Measurements from ENCODE around the gene RFX3. TPM values are rescaled to one million over a fixed set of nuclear protein-coding genes. Genes with fewer than 3 reads are reported as not detected.

The RFX3 gene
- total RNA-seq, 1 donor: 31.5 TPM

DNA sequence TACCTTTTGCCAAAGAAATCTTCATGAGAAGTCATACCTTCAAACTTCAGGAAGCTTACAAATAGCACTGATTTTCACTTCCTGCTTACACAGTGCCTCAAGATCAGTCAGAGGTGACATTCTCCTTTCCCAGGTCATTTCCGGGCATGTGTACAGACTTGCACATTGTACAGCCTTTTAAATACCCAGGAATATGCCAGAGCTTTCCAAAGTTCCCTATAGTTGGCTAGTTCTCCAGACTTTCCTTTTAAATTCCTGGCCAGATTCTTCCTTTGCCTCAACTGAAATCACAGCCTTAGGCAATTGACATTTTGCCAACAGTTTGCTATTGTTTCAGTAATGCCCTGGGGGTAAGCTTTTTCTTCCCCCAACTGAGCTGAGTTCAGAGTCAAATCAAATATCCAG is 47.2 kb downstream of the RFX3 start:
- no peak for DNase-seq (ENCODE audit: low read depth in 2 of 3, low spot score in 2 of 3)

- peak in 1 of 3 donors; percentile 23 for DNase-seq (ENCODE audit: low read depth in 2 of 3, low spot score in 2 of 3)
Observed at GRCh38 chr9:3477236-3477834, 48.5 kb downstream of the RFX3 start.

GRCh38 chr9:3475300-3476020 is 50.3 kb downstream of the RFX3 start:
- peak in 2 of 3 donors; percentile 14 to 21 for DNase-seq (ENCODE audit: low read depth in 2 of 3, low spot score in 2 of 3)

DNA sequence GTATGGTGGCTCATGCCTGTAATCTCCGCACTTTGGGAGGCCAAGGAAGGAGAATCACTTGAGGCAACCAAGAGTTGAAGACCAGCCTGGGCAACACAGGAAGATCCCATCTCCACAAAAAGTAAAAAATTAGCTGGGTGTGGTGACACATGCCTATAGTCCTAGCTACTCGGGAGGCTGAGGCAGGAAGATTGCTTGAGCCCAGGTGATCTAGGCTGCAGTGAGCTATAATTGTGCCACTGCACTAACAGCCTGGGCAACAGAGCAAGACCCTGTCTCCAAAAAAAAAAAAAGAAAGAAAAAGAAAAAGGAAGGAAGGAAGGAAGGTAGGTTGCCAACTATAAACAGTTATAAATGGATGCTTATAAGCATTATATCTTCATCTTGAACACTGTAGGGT is 51.0 kb downstream of the RFX3 start:
- no peak for DNase-seq (ENCODE audit: low read depth in 2 of 3, low spot score in 2 of 3)

DNA sequence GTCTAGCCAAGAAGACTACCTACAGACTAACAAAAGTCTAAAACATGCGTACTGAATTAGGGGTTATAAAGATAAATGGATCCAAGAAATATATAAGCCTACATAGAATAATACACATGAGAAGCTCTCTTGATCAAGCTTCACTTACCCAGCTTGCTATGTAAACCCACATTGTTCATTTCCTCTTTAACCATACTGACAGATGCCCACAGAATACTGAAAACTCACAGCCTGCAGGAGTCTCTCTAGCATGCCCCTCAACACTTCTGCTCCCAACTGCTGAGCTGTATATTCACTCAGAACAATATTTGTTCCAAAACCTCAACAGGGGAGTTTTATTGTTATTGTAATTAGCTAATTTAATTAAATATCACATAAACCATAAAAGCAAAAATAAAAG is 52.4 kb downstream of the RFX3 start:
- peak in 2 of 3 donors; percentile 26 to 63 for DNase-seq (ENCODE audit: low read depth in 2 of 3, low spot score in 2 of 3)

DNA sequence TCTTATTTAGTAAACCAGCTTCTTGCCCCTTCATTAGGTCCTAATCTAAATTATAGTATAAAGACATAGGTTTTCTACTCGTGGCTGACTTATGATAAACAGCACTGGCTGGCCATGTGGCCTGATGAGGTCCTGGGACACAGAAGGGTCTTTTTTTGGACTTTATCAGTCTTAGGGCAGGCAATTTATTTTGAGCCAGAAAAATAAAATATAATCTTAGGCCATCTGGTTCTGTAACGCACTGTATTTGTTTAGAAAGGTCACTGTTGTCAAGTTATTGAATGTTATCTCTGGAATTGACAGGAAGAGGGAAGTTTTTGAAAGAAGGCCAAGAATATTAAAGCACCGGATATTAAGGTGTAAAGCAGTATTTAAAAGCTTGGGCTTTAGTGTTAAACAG is 53.9 kb downstream of the RFX3 start:
- no peak for DNase-seq (ENCODE audit: low read depth in 2 of 3, low spot score in 2 of 3)

GRCh38 chr9:3468421-3469205 is 57.2 kb downstream of the RFX3 start:
- DNase-seq (ENCODE audit: low read depth in 2 of 3, low spot score in 2 of 3): no peak

DNA sequence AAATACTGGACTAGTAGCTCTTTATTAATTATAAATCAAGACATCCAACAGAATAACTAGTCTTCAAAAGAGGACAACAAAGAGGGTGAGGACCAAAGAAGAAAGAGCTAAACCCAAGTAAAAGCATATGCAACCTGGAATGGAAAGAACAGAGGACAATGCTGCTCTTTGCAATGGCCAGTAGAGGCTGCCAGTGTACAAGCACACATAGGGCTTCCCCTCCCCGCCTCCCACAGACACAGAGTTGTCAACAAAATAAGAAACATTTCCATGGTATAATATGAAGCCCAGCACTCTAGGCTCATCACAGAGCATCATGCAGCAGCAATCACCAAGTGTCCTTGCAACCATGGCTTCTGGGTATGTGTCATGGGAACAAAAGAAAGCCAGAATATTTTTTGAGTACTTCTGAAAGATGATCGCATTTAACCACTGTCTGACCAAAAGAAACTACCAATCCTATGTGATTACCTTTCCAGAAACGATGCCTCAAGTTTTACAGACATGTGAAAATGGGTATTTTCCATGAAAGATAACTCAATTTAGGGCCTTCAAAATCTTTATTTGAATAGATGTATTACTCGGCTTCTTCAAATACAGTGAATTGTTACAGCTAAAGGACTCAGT is 58.1 kb downstream of the RFX3 start:
- DNase-seq (ENCODE audit: low read depth in 2 of 3, low spot score in 2 of 3): peak; percentile 23 to 76 (median 49)

GRCh38 chr9:3464033-3464638 is 61.7 kb downstream of the RFX3 start:
- no peak for DNase-seq (ENCODE audit: low read depth in 2 of 3, low spot score in 2 of 3)

- no peak for DNase-seq (ENCODE audit: low read depth in 2 of 3, low spot score in 2 of 3)
Observed at GRCh38 chr9:3458806-3459475, 66.9 kb downstream of the RFX3 start.

DNA sequence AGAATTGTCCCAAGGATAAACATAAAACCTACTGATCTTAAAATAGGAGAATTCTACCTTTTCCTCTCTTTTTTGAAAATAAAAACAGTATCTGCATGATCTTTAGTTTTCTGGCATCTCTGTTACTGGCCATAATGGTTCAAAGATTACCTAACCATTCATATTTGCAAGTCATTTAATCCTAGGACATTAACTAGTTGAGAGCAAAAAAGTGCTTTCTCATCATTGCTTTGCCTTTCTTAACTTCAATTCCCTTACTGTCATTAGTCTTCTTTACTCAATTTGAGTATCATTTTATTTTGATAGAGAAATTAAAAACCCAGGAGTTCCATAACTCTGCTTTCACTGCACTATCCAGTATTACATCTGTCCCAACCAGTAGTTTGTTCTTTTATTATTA is 68.6 kb downstream of the RFX3 start:
- no peak for DNase-seq (ENCODE audit: low read depth in 2 of 3, low spot score in 2 of 3)

DNA sequence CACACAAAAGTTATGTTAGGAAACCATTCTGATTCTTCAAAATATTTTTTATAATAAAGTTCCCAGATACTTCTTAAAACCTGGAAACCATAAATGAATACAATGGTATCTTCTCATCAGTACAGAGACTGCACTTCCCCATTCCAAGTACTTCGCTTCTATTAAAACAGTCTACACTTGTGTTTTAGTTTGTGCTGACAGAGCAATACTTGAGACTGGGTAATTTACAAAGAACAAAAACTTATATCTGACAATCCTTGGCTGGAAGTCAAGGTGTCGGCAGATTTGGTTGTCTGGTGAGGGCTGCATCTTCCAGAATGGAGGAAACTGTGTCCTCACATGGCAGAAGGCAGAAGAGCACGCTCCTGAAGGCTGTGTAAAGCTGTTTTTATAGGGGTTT is 70.1 kb downstream of the RFX3 start:
- DNase-seq (ENCODE audit: low read depth in 2 of 3, low spot score in 2 of 3): peak in 1 of 3 donors; percentile 9

GRCh38 chr9:3455094-3455493 is 70.7 kb downstream of the RFX3 start:
- DNase-seq (ENCODE audit: low read depth in 2 of 3, low spot score in 2 of 3): no peak

DNA sequence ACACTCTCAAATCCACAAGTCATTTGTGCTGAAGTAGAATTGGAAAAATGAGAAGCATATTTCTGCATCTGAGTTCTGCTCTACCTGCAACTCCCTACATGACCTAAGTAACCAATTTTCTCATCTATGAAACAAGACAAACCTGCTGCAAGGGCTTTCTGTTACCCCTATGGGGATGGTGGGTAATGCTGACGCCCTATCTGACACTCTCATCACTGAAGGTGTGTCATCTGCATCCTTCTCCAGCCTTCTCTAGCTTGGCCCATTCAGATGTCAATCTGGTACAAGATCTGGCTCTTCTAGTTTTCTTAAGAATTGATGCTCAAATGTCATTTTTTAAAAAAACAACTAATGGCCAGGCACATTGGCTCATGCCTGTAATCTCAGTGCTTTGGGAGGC is 73.8 kb downstream of the RFX3 start:
- DNase-seq (ENCODE audit: low read depth in 2 of 3, low spot score in 2 of 3): no peak

GRCh38 chr9:3447788-3448187 is 78.0 kb downstream of the RFX3 start:
- DNase-seq (ENCODE audit: low read depth in 2 of 3, low spot score in 2 of 3): no peak

- no peak for DNase-seq (ENCODE audit: low read depth in 2 of 3, low spot score in 2 of 3)
Observed at GRCh38 chr9:3447143-3447542, 78.7 kb downstream of the RFX3 start.

DNA sequence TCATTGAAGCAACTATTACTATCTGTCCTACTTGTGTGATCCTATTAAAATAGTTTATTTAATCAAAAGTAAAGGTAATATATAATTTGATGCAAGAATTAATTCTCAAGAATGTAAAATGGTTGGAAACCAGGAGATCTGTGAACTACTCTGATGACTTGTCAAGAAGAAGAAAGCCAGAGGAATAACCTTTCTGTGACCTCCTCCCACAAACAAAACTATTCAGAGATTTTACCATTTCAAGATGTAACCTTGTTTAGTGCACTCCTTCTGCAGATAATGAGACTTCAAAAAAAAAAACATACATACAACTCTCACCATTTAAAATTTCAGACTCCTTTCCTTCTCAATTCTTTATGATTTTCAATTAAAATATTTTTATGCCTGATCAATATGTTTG is 79.5 kb downstream of the RFX3 start:
- no peak for DNase-seq (ENCODE audit: low read depth in 2 of 3, low spot score in 2 of 3)

DNA sequence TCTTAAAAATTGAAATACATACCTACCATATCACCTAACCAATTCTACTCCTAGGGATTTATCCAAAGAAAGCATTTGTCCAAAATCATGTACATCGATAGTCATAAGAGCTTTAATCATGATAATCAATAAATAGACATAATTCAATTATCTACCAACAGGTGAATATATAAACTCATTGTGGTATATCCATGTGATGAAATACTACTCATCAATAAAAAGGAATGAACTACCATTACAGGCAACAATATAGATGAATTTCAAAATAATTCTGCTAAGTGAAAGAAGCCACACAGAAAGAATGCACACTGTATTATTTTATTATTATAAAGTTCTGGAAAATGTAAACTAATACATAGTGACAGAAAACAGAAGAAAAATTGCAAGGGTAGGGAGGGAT is 81.8 kb downstream of the RFX3 start:
- DNase-seq (ENCODE audit: low read depth in 2 of 3, low spot score in 2 of 3): no peak

DNA sequence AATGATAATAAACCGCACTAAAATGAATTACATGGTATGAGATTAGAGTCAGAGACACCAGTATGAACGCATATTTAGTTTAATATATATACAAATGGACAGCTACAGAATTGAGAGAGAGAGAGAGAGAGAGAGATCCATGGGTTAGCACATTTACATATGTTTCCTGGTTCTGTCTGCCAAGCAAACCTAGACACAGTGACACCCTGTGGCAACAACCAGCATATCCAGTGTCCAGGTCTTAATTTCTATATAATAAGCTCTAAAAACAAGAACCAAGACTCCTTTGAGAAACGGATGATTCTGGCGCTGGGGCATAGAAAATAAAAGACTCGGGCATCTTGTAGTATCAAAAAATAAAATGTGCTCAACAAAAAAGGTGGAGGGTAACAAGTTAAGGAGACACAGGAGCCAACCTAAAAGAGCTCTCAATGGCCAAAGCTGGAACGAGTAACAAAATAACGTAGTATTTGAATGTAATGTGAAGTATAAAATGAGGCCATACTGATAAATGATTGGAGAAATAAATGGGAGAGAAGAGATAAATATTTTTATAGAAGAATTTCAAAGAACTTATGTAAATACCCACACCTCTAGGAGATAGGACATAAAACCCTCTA is 84.5 kb downstream of the RFX3 start:
- DNase-seq (ENCODE audit: low read depth in 2 of 3, low spot score in 2 of 3): peak in 2 of 3 donors; percentile 61 to 84

Data from hematopoietic multipotent progenitor cell (in vitro differentiated cells).